Measurements from ENCODE around the gene CCDC57.

DNA sequence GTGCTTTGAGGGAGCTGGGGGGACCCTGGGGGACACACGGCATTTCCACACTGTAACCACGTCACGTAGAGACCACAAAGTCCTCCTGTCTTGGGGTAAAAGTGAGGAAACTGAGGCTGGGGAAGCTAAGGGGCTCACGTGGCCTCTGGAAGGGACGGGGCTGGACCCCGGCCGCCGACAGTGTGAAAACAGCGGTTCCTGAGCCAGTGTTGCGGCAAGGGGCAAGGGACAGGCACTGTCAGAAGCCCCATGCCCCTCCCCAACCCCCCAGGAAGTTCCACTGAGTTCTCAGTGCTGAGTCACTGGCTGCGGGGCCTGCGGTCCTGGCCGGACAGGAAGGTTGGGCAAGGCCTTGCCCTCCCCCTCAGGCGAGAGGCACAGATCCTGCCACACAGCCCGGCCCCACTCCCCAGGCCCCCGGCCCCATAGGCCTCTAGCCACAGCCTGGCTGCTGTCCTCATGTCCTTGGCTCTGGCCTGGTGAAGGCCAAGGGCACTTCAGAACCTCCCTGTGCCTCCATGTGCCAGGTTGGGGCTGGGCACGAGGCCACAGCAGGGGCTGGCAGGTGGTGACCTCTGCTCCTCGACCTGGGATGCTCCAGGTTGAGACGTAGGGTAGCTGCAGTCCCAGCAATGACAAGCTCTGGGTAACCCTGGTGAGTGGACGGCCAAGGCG is 5.0 kb upstream of the CCDC57 start:
- TF ChIP-seq CTCF (conservative IDR thresholded peaks at IDR 0.05) (no peak), EZH2 (IDR thresholded peaks at IDR 0.05; ENCODE audit: low read depth) (no peak)

All from PC-9 (cell line).